Fibroblast of mammary gland (primary cell): ENCODE results near the gene ASPDH.

ENCODE experiments used
- DNase-seq: peaks from one replicate; pipeline ENCODE4 v3.0.0-alpha.2; 2010; ENCODE audit warnings: low read depth
- H3K4me3 ChIP-seq: 2 replicates; pipeline ENCODE4 v1.5.1; 2011; ENCODE audit warnings: low read depth, mild to moderate bottlenecking, low read length, moderate library complexity; ENCODE audit not compliant: control insufficient read depth
- TF ChIP-seq, protein P1 (sequence below): conservative IDR thresholded peaks from 2 replicates; pipeline ENCODE4 v1.5.1; 2011; ENCODE audit warnings: low read depth, low read length, inconsistent platforms; ENCODE audit not compliant: control insufficient read depth, insufficient read depth

Gene ASPDH

DNA sequence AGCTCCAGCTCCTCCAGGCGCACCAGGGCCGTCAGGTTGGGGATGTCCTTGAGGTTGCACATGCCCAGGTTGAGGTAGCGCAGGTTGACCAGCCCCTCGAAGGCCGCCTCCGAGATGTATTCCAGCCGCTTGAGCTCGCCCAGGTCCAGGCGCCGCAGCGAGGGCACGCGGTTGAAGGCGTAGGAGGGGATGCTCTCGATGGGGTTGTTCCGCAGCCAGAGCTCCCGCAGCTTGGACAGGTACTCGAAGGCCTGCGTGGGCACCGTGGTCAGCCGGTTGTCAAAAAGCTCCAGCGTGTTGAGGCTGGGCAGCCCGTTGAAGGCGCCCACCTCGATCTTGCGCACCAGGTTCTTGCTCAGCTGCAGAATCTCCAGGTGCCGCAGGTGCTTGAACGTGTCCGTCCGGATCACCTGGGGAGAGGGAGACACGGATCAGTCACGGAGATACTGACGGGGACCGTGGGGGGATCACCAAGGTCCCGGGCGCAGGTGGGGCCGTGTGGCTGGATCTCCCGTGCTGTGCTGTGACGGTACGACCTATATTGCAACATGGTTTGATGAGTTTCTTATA is 5.4 kb upstream of the ASPDH start:
- TF ChIP-seq, protein P1, sequence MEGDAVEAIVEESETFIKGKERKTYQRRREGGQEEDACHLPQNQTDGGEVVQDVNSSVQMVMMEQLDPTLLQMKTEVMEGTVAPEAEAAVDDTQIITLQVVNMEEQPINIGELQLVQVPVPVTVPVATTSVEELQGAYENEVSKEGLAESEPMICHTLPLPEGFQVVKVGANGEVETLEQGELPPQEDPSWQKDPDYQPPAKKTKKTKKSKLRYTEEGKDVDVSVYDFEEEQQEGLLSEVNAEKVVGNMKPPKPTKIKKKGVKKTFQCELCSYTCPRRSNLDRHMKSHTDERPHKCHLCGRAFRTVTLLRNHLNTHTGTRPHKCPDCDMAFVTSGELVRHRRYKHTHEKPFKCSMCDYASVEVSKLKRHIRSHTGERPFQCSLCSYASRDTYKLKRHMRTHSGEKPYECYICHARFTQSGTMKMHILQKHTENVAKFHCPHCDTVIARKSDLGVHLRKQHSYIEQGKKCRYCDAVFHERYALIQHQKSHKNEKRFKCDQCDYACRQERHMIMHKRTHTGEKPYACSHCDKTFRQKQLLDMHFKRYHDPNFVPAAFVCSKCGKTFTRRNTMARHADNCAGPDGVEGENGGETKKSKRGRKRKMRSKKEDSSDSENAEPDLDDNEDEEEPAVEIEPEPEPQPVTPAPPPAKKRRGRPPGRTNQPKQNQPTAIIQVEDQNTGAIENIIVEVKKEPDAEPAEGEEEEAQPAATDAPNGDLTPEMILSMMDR, result no peak
- no peak overlapping the region for H3K4me3 ChIP-seq
- DNase-seq, result no peak

- H3K4me3 ChIP-seq, result no peak overlapping the region
- TF ChIP-seq, protein P1, result no peak
- no peak for DNase-seq
These were observed 4.6 kb upstream of the ASPDH start for GRCh38 chr19:50518091-50519005.

DNA sequence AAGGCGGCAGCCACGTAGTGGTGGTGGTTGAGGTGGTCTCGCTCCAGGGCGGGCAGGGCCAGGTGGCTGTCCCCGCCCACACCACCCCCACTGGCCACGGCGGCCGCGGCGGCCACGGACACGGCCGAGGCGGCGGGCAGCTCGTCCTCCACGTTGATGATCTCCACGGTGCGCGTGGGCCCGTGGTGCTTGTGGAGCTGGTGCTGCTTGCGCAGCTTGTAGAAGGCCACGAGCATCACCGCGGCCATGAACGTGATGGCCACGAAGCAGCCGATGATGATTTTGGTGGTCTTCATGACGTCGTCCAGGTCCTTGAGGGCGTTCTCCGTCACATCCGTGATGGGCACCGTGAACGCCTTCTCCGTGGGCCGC is 4.0 kb upstream of the ASPDH start:
- TF ChIP-seq, protein P1, result no peak
- no peak overlapping the region for H3K4me3 ChIP-seq
- no peak for DNase-seq

- H3K4me3 ChIP-seq, result no peak overlapping the region
- DNase-seq, result no peak
- TF ChIP-seq, protein P1, result no peak
These were observed 3.4 kb upstream of the ASPDH start for GRCh38 chr19:50516964-50517703.

- no peak for DNase-seq
- TF ChIP-seq, protein P1, result no peak
- no peak overlapping the region for H3K4me3 ChIP-seq
These were observed 2.7 kb upstream of the ASPDH start for GRCh38 chr19:50516456-50516855.

- TF ChIP-seq, protein P1, result no peak
- H3K4me3 ChIP-seq, result no peak overlapping the region
- no peak for DNase-seq
These were observed 1.5 kb upstream of the ASPDH start for GRCh38 chr19:50515168-50515561.
